ENCODE results near the gene FBP1.

FBP1 gene

DNA sequence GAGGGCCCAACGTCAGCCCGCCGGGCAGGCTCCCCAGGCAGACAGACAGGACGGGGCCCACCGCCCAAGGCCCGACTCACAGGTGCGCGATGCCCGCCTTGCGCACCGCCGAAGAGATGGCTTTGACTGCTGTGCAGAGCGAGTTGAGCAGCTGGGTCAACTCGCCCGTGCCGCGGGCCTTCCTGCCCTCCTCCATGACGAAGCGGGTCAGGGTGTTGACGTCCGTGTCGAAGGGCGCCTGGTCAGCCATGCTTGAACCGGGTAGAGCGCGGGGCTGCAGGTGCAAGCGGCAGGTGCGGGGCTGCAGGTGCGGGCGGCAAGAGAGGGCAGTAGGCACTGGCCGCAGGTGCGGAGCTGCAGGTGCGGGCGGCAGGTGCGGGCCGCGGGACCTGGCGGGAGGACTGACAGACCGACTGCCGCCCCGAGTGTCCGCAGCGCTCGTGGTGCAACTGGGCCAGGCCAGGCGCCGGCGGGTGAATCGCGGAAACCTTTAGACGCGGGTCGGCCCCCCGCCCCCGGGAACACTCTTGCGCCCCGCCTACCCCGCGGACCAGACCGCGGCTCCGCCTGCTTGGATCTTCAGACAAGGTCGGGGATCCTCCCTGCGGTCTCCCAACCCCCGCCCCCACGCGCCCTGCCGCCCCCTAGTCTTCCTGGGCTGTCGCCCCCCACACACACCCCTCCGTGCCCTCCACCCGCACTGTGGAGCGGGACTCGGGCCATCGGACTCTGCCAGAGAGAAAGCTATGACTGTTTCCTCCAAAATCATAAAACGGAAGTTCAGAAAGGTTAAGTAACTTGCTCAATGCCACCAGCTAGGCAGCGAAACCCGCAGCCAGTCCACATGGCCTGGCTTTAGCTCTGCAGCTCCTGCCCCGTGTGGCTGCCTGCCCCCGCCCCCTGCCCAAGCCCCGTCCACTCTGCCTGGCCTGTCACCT, at the start of gene FBP1:
Gene FBP1 (minus strand): TSS at position 458 of the 938 bp plus-strand sequence. CDS start 208 bp downstream, at position 250.
- no peak for DNase-seq (ENCODE audit: low read depth, low spot score)

DNA sequence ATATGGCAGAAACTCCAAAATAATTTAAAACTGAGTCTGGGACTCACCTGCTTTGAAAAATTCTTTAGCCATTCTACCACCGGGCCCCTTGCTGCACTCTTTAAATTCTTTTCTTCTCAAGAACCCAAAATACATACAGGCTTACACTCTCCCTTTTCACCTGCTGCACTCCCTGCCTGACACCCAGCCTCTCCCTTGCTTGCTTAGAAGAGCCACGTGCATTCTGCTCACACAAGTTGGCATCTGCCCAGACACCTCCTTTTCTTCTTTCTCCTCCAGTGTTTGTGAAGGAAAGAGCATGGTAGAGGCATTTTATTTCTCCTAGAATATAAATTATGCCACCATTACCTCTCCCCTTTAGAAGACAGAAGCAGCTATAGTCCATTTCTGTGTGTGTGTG, 48.1 kb upstream of the FBP1 start:
- no peak for DNase-seq (ENCODE audit: low read depth, low spot score)

DNA sequence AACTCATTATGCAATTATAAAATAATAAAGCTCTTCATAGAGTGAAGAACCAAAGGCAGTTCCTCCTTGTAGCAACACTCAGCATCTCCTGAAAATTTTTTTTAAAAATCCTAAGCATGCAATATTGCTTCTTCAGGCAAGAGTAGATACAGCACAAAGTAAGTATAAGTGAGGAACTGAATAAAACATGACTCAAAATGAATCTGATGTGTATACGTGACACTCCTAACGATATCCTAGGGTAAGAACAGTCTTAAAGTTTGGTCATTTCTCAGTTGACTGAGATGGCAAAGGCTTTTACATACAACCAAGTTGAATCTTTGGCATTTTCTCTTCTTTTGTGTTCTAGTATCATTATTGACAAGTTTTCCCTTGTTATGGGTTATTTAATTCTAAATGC, 46.0 kb upstream of the FBP1 start:
- no peak for DNase-seq (ENCODE audit: low read depth, low spot score)

DNA sequence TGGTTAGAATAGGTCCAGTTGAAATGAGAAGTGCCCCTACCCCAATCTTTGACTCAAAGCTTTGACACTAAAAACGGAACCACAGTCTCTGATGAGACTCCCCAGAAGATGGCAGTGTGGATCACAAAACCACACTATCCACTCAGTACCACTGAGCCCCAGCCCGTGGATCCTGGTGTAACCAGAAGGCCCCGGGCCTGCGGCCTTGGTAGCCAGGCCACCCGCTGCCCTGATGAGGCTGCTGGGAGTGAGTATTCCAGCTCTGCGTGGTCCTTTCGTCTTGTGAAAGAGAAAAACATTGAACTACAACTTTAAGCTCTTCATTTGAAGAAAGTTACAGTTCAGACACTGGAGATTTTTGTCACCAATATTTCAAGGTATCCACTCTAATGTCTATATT, 42.2 kb upstream of the FBP1 start:
- no peak for DNase-seq (ENCODE audit: low read depth, low spot score)

DNA sequence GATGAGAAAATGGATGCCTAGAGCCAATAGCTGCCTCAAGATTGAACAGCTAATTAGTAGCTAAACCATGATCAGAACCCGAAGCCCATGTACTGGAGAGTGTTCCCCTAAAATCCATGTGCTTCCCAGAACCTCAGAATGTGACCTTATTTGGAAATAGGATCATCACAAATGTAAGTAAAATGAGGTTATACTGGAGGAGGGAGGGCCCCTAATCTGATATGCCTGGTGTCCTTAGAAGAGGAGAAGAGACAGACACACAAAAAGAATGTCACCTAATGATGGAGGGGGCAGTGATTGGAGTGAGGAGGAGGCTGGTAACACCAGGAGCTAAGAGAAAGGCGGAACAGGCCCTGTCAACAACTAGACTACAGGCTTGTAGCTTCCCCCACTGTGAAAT, 41.3 kb upstream of the FBP1 start:
- DNase-seq (ENCODE audit: low read depth, low spot score), result no peak

DNA sequence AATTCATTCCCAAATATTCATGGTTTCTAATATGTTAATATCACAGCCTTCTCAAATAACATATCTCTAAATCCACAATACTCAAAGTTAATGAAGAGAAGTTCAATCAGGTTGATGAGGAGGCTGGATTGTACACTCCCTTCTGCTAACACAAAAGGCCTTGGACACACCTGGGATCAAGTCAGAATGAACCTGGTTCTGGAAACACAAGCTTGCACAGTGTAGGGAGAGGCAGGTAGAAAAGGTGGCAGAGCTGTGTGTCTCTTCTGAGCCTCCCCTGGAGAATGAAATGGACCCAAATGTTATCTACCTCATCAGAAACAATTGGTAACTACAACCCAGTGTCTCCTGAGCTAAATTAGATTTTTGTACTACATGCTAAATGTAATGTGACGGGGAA, 40.7 kb upstream of the FBP1 start:
- no peak for DNase-seq (ENCODE audit: low read depth, low spot score)

DNA sequence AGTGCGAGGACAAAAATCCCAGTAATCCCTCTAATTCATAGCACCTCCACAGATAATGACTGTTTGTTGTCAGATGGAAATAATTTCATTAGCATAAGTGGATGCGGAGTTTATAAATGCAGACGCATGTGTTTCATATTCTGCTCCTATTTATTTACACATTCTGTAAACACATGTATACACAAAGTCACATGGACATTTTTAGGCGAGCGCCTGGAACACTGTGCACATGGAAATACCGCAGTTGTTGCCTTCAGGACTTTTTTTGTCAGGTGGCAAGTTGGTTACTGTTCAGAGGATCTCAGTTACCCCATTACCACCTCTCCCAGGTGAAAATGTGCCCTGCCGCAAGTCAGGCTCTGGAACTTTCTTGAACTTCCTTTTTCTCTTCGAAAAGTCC, 40.3 kb upstream of the FBP1 start:
- DNase-seq (ENCODE audit: low read depth, low spot score), result no peak

DNA sequence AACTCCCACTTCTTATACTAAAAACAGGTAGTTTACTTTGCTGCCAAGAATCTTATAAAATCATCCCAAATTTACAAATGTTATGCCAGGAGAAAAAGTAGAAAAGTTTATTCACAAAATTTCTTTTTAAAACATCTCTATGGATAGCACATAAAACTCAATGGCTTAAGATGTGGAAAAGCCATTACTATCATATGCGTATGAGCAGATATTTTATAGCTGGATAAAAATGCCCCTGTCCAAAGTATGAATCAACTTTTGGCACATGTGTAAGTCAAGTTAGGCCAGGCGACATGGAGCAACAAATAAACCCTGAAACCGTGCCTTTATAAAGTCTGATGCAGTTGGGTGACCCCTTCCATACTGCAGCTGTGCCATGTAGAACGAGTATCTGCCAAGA, 38.6 kb upstream of the FBP1 start:
- no peak for DNase-seq (ENCODE audit: low read depth, low spot score)

DNA sequence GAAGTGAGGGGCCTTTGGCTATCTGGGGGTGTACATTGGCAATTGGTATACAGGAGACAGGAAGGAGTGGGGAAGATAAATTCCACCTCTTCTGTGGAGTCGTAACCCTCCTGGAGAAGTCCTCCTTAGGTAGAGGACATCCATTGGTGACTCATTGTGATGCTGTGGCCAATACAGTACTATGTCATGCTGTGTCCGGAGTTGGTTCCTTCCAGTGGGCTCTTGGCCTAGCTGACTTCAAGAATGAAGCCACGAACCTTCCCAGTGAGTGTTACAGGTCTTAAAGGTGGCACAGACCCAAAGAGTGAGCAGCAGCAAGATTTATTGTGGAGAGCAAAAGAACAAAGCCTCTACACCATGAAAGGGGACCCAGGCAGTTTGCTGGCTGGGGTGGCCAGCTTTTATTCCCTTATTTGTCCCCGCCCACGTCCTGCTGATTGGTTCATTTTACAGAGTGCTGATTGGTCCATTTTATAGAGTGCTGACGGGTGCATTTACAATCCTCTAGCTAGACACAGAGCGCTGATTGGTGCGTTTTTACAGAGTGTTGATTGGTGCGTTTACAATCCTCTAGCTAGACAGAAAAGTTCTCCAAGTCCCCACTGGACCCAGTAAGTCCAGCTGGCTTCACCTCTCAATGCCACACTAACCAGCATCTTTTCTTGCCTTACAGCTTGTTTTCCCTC, 37.3 kb upstream of the FBP1 start:
- DNase-seq (ENCODE audit: low read depth, low spot score), result no peak

DNA sequence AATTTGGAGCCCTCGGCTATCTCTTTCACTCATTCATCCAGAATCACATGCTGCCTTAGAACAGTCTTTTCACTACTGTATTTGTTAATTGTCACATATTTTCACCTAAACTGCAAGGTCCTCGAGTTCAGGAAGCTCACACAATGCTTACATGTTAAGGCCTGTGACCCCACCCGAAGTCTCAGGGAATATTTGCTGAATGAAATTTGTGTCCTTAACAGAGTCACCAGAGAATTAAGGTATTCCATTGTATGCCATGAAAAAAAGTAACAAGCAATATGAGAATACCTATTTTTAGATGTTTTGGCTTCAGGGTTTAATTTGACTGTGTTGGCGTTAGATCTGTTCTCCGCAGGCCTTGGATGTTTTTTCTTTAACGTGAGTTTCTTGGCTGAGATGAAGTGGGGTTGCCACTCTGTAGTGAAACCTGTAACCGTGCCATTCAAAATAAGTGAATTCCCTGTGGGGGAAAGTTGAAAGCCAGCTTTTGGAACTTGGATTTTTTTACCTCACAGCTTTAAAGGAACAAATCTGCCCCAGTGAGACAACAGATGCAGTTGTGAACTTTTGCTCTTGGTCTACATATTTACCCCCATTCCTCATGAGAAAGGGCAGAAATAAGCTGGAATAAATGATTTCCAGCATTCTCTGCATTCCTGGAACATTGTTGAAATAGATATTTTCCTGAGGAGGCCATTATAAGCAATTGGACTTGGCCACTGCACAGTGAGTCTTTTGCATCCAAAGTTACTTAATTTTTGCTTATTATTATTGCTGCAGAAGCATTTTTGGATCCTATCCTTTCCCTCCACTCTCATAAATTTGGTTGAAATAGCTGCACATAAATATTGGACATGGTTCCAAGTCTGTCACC, 35.9 kb upstream of the FBP1 start:
- no peak for DNase-seq (ENCODE audit: low read depth, low spot score)

DNA sequence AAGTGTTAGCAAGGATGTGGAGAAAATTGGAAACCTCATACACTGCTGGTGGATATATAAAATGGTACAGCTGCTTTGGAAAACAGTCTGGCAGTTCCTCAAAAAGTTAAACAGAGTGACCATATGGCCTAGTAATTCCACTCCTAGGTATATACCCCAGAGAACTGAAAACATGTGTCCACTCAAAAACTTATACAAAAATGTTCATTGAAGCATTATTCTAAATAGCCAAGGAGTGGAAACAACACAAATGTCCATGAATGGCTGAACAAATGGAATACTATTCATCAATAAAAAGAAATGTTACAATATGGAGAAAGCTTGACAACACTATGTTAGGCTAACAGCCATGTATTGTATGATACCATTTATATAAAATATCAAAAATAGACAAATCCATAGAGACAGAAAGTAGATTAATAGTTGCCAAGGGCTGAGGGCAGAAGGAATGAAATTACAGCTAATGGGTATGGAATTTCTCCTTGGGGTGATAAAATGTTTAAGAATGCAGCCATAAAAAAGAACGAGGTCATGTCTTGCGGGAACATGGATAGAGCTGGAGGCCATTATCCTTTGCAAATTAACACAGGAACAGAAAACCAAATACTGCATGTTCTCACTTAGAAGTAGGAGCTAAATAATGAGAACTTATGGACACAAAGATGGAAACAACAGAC, 33.6 kb upstream of the FBP1 start:
- no peak for DNase-seq (ENCODE audit: low read depth, low spot score)

DNA sequence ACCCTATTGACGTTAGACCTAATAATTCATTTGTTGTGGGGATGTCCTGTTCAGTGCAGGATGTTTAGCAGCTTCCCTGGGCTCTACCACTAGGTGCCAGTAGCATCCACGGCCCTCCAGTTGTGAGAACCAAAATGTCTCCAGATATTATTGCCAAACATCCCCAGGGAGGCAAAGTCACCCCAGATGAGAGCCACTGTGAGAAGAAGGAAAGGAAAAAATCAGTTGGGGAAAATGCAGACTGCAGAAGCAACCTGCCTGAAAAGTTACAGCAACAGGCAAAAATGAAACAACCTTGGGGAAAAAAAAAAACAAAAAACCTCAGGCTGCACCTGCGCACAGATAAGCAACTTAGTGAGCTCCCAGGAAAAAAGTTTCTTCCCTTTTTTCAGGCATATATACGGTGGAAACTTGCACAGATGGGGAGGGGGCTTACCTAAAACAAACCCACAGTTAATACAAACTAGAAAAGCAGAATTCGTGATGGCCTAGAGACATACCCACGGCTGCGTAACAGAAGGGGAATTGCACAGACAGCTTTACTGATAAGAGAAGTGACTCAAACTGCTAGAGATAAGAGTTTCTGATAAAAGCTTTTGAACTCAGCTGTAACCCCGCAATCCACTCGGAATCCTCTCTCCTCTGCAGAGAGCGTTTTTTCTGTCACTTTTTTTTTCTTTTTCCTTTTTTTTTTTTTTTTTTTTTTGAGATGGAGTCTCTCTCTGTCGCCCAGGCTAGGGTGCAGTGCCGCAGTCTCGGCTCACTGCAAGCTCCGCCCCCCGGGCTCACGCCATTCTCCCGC, 29.8 kb upstream of the FBP1 start:
- DNase-seq (ENCODE audit: low read depth, low spot score), result no peak

DNA sequence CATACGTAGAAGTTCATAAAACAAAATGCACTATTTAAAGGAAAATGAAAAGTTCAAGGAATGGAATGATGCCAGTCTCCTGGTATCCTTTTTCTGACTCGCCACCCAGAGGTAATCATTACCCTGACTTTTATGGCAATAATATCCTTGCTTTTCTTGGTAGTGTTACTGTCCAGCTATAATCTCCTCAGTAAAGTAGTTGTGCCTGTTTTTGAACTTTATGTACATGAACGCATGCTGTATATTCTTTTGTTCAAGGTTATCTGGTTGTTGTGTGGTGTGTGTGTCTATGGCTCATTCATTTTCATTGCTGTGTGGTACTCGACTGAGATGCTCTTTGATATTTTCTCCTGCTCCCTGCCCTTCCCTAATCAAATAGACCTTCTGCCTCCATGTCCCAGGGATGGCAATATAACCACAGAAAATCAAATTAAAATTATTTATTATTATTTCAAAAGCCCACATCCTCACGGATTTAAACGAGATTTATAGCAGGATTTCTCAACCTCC, 29.2 kb upstream of the FBP1 start:
- no peak for DNase-seq (ENCODE audit: low read depth, low spot score)

DNA sequence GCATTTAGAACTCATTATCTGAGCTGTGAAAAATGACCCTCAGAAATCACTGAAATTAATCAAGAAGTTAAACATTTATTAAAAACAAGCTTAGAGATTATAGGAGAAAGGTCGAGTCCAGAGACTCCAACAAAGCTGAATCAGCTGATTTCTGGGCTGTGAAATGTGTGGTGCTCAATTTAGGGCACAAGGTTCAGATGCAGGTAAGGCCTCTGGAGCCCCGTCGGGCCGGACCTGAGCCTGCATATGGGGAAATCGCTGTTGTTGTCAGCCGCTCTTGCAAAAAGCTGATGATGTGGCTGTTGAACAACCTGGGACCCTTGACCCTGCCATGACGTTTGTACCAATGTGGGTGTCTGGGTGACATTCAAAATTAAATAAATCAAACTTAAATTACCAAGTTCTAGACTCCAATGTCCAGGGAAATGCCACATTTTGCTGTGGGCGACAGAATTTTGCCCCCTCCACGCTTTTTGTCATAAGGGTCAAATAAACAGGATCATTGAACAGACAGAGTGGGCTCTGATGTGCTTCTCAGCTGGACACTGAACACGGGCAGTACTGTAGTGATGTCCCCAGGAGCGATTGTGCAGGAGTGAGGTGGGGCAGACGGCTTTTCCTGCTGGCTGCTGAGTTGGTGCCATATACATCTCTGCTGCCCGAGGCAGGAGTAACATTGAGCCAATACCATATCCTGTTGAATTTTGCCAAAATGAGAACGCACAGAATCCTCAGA, 27.2 kb upstream of the FBP1 start:
- no peak for DNase-seq (ENCODE audit: low read depth, low spot score)

DNA sequence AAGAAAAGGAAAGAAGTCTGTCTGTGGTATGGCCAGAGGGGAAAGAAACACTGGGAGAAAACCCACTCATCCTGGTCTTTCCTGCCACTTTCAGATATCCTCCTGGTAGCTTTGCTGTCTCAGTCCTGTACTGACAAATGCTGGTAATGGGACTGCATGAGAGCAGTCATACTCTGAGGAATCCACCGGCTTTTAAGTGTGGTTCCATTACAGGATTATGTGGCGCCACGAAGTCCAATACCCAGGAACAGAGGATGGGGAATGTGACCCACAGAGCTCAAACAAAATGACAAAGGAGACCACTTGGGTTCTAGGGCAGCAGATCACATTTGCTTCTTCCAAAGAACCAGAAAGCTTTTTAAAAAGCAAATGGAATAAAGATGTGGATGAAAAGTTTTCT, 26.3 kb upstream of the FBP1 start:
- no peak for DNase-seq (ENCODE audit: low read depth, low spot score)

DNA sequence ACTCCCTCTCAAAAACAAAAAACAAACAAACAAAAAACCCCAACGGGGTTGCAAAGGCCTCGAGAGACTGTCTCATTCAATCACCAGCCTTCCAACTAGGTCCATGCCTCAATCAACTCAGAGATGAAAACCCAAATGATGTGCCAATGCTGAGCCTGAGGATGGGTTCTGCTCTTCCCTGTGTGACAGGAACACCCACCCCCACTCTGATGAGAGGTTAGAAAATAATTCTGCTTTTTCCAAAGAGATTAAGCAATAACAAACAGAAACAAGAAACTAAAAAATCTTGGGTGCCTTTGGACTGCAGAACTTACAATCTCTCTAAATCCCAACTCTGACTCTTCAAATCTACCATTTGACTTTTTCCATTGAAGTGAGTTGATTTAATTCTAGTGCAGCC, 25.5 kb upstream of the FBP1 start:
- DNase-seq (ENCODE audit: low read depth, low spot score), result no peak

DNA sequence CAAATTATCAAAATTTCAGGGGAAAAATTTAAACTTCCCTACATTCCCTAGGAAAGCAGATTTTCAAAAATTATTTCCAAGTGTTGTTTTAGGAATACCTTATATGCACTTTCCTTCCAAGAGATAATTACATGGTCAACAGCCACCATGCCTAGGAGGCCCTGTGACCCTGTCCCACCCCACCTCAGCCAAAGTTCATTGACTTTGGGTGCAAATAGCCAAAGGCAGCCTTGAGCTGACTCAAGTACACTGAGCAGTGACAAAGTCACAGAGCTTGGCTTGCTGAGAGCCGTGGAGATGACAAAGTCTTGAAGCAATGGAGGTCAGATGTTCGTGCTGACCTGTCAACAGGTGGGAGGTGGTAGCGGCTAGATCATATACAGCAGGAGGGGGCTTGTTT, 24.3 kb upstream of the FBP1 start:
- no peak for DNase-seq (ENCODE audit: low read depth, low spot score)

DNA sequence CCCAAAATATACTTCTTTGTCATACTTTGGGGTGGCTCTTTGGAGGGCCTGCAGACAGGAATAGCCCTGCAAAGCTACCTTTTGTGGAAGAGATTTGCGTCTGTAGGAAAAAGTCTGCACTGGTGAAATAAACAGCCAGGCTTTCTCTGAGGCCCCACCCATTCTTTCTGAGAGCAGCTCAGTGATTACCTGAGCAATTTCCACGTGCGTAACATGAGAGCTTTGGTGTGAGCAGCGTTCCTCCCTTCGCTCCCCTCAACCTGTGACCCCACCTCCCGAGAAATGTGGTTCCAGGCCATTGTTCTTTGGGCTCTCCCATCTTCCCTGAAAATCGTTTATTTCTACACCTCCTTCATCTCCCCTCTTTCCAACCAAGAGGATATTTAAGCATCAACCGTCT, 23.8 kb upstream of the FBP1 start:
- no peak for DNase-seq (ENCODE audit: low read depth, low spot score)

DNA sequence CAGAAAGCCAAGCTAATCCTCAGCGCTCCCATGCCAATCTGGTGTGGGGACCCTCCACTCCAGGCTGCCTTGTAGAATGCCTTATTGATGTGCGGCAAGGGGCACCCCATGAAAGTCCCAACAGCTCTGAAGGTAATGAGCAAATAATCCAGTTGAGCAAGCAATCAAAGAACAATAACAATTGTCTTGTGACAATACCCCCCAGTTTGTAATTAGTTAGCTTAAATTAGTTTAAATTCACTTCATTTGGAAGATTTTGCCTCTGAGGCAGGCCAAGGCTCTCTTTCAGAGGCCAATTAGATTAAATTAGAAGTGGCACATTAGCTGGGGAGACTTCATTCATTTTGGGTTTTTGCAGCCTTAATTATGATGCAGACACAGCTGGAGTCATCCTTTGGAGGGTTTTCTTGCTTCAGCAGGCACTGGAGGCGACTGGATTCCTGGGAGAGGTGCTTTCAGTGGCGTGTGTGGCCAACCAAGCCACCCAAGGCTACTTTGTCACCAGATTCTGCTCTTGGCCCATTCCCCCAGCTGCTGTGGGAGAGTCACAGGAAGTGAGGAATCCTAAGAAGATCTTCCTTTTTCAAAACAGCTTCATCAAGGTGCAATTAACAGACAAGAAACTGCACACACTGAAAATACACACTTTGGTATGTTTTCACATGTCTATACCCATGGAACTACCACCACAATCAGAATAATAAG, 17.9 kb upstream of the FBP1 start:
- no peak for DNase-seq (ENCODE audit: low read depth, low spot score)
